HG02840 (cell line): ENCODE data around the gene SKIL.
A peak's percentile ranks its signal among the peaks of the same experiment; 100 is the strongest.

Experiments
- ATAC-seq: cut with Tn5 transposase; IDR thresholded peaks from one replicate; pipeline ENCODE4 v1.9.1; 2021; ENCODE audit warnings: mild to moderate bottlenecking, moderate library complexity, moderate number of reproducible peaks; ENCODE audit not compliant: unreplicated experiment, low FRiP score

Gene SKIL

GRCh38 chr3:170350515-170351413 is 6.8 kb upstream of the SKIL start:
- ATAC-seq, result no peak

DNA sequence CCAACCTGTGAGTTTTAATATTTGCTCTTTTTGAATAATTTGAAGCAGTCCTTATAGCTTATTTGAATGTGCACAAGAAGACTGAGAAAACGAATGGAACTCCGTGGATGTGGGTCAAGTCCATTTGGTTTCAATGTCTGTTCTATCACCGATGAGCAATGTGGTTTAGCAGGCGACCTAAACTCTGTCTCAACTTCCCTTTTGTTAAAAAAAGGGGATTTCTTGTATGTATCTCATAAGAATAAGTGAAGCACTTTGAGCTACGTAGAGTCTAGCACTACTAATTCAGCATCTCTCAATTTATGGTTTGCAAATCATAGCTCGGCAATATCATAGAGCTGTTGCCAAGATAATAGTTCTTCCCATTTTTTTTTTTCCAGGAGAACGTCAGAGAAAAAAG is 4.6 kb upstream of the SKIL start:
- ATAC-seq, result no peak

- no peak for ATAC-seq
Observed at GRCh38 chr3:170353485-170353884, 4.0 kb upstream of the SKIL start.

- ATAC-seq, result no peak
Observed at GRCh38 chr3:170354760-170355159, 2.8 kb upstream of the SKIL start.

DNA sequence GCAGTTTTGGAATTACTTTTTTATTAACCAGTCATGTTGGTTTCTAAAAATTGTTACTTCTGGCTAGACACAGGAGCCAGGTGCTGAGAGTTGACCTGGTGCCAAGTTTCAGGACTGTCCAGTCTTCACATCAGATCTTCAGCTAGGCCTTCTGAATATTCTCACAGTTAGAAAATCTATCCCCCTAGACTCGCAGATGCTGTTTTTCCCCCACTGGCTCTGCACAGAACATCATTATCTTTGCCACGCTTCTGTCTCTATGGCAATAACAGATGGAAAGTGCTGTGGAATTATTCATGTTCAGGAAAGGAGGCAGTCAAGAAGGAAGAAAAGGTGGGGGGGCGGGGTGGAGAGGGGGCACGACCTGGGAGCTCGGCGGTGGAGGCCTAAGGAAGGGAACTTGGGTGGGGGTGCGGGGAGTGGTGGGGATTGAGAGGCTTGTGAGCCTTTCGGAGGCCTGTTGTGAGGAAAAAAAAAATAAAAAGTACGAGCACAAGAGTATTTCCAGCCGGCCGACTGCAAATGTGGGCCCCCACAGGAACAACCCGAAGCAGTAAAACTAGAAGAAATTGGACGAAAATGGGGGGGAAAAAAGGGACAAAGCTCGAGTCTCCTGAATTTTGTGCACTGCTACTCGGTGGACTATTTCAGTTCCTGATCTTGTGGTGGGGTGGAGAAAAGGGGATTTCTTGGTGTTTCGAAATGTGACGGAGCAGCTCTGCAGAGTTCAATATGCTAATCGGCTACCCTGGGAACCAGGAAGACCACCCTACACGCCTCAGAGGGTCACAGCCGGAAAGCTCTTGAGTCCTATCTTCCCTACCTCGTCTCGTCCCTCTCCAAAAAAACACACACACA is 1.5 kb upstream of the SKIL start:
- peak; percentile 20 for ATAC-seq

DNA sequence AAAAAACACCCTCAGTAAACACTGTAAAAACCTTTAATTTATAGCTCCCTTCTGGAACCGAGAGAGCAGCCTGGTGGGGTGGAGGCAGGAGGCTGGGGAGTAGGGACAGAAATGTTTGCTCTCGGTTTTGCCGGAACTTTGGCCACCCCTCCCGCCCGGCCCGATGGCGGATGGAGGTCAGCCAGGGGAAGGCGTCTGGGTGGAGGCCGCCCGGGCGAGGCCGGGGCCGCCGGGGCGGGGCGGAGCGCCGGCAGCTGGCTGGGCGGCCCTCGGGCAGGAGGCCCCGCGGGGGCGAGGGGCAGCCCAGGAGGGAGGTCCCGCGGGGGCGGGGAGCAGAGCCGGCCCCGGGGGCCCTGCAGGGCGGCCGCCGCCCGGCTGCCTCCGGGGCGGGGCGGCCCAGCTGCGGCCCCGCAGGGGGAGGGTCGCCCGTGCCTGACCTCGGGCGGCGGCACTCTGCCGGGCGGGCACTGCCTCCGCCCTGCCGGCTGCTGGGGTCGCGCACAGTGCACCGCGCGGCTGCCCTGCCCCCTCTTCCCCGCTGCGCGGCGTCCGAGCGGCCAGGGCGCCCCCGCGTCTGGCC is 829 bp upstream of the SKIL start:
- ATAC-seq, result peak; percentile 44

DNA sequence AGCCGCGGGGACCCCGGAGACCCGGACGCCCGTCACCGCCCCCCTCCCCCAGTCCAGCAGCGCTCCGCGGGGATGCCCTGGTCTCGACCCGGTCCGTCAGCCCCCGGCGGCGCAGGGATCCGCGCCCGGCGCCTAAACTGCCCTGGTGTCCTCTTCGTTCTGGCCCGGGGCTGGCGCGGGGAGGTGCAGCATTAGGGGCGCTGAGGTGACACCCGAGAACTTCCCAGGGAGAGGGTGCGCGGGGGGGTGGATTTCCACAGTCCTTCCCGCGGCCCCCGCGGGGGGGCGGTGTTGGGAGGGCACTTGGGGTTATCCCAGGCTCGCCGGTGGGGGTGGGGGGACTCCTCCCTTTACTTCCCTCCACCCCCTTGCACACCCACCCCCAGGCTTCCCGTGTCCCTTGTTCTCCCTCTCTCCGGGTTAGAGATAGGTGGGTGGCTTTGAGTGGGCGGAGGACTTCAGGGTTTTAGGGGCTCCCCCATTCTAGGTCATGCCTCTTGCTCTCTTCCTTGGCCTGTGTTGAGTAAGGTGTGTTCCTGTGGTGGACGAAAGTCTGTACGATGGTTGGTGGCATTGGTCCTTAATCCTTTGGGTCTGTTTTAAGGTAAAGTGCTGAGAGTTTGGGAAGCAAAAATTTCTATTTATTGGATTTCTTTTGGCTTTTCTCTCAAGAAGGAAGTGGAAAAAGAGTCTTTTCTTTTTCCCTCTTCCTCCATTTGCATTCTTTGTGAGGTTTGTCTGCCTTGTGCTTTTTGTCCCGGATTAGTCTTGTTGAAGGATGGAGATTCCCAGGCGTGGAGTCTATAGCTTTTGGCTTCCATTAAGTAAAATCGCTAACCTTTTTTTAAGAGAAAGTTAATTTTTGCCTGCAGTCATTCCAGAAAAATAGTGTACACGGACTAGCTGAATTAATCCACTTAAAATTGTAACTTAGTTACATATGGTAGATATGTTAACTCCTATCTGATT is 811 bp downstream of the SKIL start:
- ATAC-seq, result peak; percentile 6

- ATAC-seq, result no peak
Observed at GRCh38 chr3:170359178-170359704, 1.7 kb downstream of the SKIL start.

GRCh38 chr3:170360466-170360865 is 3.0 kb downstream of the SKIL start:
- ATAC-seq, result no peak

- no peak for ATAC-seq
Observed at GRCh38 chr3:170360916-170361315, 3.4 kb downstream of the SKIL start.

DNA sequence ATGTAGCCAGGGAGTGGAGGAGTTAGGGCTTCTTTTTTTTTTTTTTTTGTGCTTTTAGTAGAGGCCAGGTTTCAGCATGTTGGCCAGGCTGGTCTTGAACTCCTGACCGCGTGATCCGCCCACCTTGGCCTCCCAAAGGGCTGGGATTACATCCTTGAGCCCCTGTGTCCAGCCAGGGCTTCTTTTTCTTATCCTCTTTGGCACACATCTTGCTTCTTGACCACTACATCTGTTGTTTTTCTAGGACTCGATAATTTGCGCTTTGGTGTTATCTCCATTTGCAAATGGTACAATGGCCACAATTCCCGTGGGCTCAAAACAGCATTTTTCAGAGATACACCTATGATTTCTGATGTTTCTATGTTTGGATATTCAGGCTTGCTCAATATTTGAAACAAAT is 4.2 kb downstream of the SKIL start:
- no peak for ATAC-seq

DNA sequence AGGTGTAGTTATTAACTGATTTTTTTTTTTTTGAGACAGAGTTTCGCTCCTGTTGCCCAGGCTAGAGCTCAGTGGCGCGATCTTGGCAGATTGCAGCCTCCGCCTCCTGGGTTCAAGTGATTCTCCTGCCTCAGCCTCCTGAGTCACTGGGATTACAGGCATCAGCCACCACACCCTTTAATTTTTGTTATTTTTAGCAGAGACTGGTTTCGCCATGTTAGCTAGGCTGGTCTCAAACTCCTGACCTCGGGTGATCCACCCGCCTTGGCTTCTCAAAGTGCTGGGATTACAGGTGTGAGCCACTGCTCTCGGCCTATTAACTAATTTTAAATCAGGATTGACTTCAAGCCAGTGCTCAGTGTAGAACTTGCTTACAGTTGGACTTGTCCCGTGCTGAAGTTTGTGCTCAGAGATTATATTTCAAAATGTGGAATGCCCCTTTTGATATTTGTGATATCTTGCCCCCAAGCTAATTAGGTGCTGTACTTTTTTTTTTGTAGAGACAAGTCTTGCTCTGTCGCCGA is 6.0 kb downstream of the SKIL start:
- no peak for ATAC-seq

GRCh38 chr3:170364965-170365364 is 7.5 kb downstream of the SKIL start:
- no peak for ATAC-seq

- no peak for ATAC-seq
Observed at GRCh38 chr3:170367797-170368196, 10.3 kb downstream of the SKIL start.

- ATAC-seq, result no peak
Observed at GRCh38 chr3:170368921-170369320, 11.4 kb downstream of the SKIL start.

DNA sequence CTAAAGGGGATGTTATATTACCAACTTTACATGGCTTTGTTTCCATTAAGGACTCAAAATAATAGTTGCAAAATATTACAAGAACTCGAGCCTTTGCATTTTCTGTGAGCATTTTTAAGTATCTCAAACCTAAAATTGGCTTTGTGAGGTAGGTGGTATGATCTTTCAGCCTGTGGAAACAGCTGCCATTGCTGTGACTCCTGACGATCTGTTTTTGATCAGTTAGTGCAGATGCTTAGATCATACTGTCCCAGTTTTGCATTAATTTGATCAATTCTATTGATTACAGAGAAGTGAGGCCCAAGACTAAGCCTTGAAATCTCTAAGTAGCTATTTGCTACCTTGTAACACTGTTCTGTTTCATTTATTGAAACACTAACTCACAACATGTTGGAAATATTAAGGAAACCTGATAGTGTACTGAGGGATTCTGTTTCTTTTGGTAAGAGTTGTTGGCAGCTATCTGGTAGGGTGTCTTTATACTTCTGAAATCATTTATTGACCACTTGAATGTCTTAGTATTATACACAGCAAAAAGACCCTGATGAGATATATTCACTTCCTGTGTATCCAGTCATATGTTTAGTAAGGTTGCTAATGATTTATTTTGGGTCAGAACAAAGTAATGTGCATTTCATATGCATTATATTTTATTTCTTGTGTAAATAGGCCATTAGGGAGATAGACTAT is 14.8 kb downstream of the SKIL start:
- no peak for ATAC-seq

GRCh38 chr3:170383567-170383966 is 26.1 kb downstream of the SKIL start:
- ATAC-seq, result no peak

GRCh38 chr3:170386468-170386867 is 29.0 kb downstream of the SKIL start:
- no peak for ATAC-seq

DNA sequence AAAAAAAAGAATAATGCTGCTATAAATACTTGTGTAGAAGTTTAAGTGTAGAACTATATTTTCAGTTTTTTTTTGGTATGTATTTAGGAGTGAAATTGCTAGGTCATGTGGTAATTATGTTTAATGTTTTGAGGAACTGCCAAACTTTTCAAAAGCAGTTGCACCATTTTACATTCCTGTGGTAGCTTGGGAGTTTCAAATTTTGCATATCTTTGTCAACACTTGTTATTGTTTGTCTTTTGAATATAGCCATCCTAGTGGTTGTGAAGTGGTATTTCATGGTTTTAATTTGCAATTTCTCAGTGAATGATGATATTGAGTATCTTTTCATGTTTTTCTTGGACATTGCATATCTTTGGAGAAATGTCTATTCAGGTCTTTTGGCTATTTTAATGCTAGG is 30.4 kb downstream of the SKIL start:
- no peak for ATAC-seq
